IMR-90 (cell line): ENCODE data around the gene METTL23.

Experiments
- BHLHE40 ChIP-seq: fragments of 150-350 bp; IDR thresholded peaks from 2 replicates; pipeline ENCODE4 v1.6.1; 2016; ENCODE audit warnings: mild to moderate bottlenecking, low read depth, low read length
- POLR2A ChIP-seq: IDR thresholded peaks from 2 replicates; pipeline ENCODE4 v1.6.1; 2012; ENCODE audit warnings: mild to moderate bottlenecking, low read depth, low read length

- TF ChIP-seq POLR2A (no peak), BHLHE40 (no peak)
Measured at GRCh38 chr17:76758570-76758969, 31.9 kb downstream of the METTL23 start.
